HUES48 (cell line): ENCODE data around the gene TLNRD1.

Experiments
- H3K27ac ChIP-seq: one replicate; pipeline ENCODE4 v1.7.0; 2013; ENCODE audit warnings: low read depth, low read length, inconsistent platforms
- H3K27me3 ChIP-seq: 2 replicates; pipeline ENCODE4 v1.6.1; 2013; ENCODE audit warnings: mild to moderate bottlenecking, low read length; ENCODE audit not compliant: control insufficient read depth, insufficient read depth
- H3K36me3 ChIP-seq: 2 replicates; pipeline ENCODE4 v1.6.1; 2013; ENCODE audit warnings: low read length; ENCODE audit not compliant: control insufficient read depth, insufficient read depth
- H3K4me1 ChIP-seq: 2 replicates; pipeline ENCODE4 v1.6.1; 2013; ENCODE audit warnings: mild to moderate bottlenecking, low read length; ENCODE audit not compliant: control insufficient read depth, insufficient read depth
- H3K4me3 ChIP-seq: 2 replicates; pipeline ENCODE4 v1.5.1; 2013; ENCODE audit warnings: mild to moderate bottlenecking, low read depth, low read length
- H3K9ac ChIP-seq: 2 replicates; pipeline ENCODE4 v1.6.1; 2013; ENCODE audit warnings: mild to moderate bottlenecking, low read depth, low read length, moderate library complexity
- H3K9me3 ChIP-seq: 2 replicates; pipeline ENCODE4 v1.6.1; 2013; ENCODE audit warnings: low read length; ENCODE audit not compliant: control insufficient read depth, insufficient read depth

Gene TLNRD1

GRCh38 chr15:80966431-80967197, 34.1 kb upstream of the TLNRD1 start:
- Histone ChIP-seq H3K27ac (peak overlapping the region; percentile 74), H3K36me3 (peaks cover 3% of the 10 kb centered on the region; the same call in 1 of the 2 replicates), H3K9ac (no peak overlapping the region), H3K4me3 (no peak overlapping the region), H3K4me1 (peaks cover 38% of the 10 kb centered on the region), H3K27me3 (no peaks in the 10 kb centered on the region), H3K9me3 (no peaks in the 10 kb centered on the region)

- no peak overlapping the region for H3K9ac ChIP-seq
- H3K27me3 ChIP-seq: no peaks in the 10 kb centered on the region
- H3K4me3 ChIP-seq: no peak overlapping the region
- peak overlapping the region; percentile 74 for H3K27ac ChIP-seq
- H3K36me3 ChIP-seq: peaks cover 3% of the 10 kb centered on the region; the same call in 1 of the 2 replicates
- H3K9me3 ChIP-seq: no peaks in the 10 kb centered on the region
- H3K4me1 ChIP-seq: peaks cover 39% of the 10 kb centered on the region
Observed at GRCh38 chr15:80967451-80967850, 33.3 kb upstream of the TLNRD1 start.

GRCh38 chr15:80967991-80968510, 32.7 kb upstream of the TLNRD1 start:
- Histone ChIP-seq H3K27ac (peak overlapping the region; percentile 74), H3K9ac (no peak overlapping the region)

GRCh38 chr15:80969316-80969715, 31.4 kb upstream of the TLNRD1 start:
- Histone ChIP-seq H3K9ac (no peak overlapping the region), H3K27me3 (no peaks in the 10 kb centered on the region), H3K4me1 (peaks cover 41% of the 10 kb centered on the region), H3K9me3 (no peaks in the 10 kb centered on the region), H3K27ac (no peak overlapping the region), H3K36me3 (peaks cover 3% of the 10 kb centered on the region; the same call in 1 of the 2 replicates), H3K4me3 (no peak overlapping the region)

More at GRCh38 chr15:80967991-80968510, 32.7 kb upstream of the TLNRD1 start:
- H3K36me3 ChIP-seq: peaks cover 3% of the 10 kb centered on the region; the same call in 1 of the 2 replicates
- peaks cover 39% of the 10 kb centered on the region for H3K4me1 ChIP-seq
- H3K9me3 ChIP-seq: no peaks in the 10 kb centered on the region
- H3K4me3 ChIP-seq: no peak overlapping the region
- H3K27me3 ChIP-seq: no peaks in the 10 kb centered on the region

- Histone ChIP-seq H3K9ac (no peak overlapping the region), H3K4me1 (peaks cover 41% of the 10 kb centered on the region), H3K9me3 (no peaks in the 10 kb centered on the region), H3K27me3 (no peaks in the 10 kb centered on the region), H3K27ac (no peak overlapping the region), H3K4me3 (no peak overlapping the region), H3K36me3 (peaks cover 3% of the 10 kb centered on the region; the same call in 1 of the 2 replicates)
Observed at GRCh38 chr15:80970018-80970657, 30.6 kb upstream of the TLNRD1 start.

- H3K27me3 ChIP-seq: no peaks in the 10 kb centered on the region
- H3K27ac ChIP-seq: peak overlapping the region; percentile 17
- H3K4me3 ChIP-seq: no peak overlapping the region
- peaks cover 41% of the 10 kb centered on the region for H3K4me1 ChIP-seq
- no peak overlapping the region for H3K9ac ChIP-seq
- peaks cover 3% of the 10 kb centered on the region; the same call in 1 of the 2 replicates for H3K36me3 ChIP-seq
- no peaks in the 10 kb centered on the region for H3K9me3 ChIP-seq
Observed at GRCh38 chr15:80970658-80971057, 30.1 kb upstream of the TLNRD1 start.

- Histone ChIP-seq H3K9me3 (no peaks in the 10 kb centered on the region), H3K9ac (no peak overlapping the region), H3K36me3 (peaks cover 3% of the 10 kb centered on the region; the same call in 1 of the 2 replicates), H3K4me3 (no peak overlapping the region), H3K27me3 (no peaks in the 10 kb centered on the region), H3K27ac (peak overlapping the region; percentile 17), H3K4me1 (peaks cover 41% of the 10 kb centered on the region)
Observed at GRCh38 chr15:80971143-80971542, 29.6 kb upstream of the TLNRD1 start.

GRCh38 chr15:80972276-80972675, 28.4 kb upstream of the TLNRD1 start:
- H3K27me3 ChIP-seq: no peaks in the 10 kb centered on the region
- H3K9me3 ChIP-seq: no peaks in the 10 kb centered on the region
- no peak overlapping the region for H3K4me3 ChIP-seq
- H3K9ac ChIP-seq: no peak overlapping the region
- H3K27ac ChIP-seq: no peak overlapping the region
- peaks cover 31% of the 10 kb centered on the region for H3K4me1 ChIP-seq
- H3K36me3 ChIP-seq: peaks cover 9% of the 10 kb centered on the region; the same call in 1 of the 2 replicates

GRCh38 chr15:80974914-80975313, 25.8 kb upstream of the TLNRD1 start:
- Histone ChIP-seq H3K9ac (no peak overlapping the region), H3K27me3 (no peaks in the 10 kb centered on the region), H3K27ac (no peak overlapping the region), H3K4me1 (peaks cover 31% of the 10 kb centered on the region), H3K4me3 (no peak overlapping the region), H3K9me3 (no peaks in the 10 kb centered on the region), H3K36me3 (peaks cover 29% of the 10 kb centered on the region)

GRCh38 chr15:80976851-80977250, 23.9 kb upstream of the TLNRD1 start:
- peaks cover 42% of the 10 kb centered on the region for H3K36me3 ChIP-seq
- H3K9ac ChIP-seq: no peak overlapping the region
- no peak overlapping the region for H3K4me3 ChIP-seq
- no peaks in the 10 kb centered on the region for H3K9me3 ChIP-seq
- H3K4me1 ChIP-seq: peaks cover 15% of the 10 kb centered on the region
- no peaks in the 10 kb centered on the region for H3K27me3 ChIP-seq
- H3K27ac ChIP-seq: no peak overlapping the region

- H3K4me3 ChIP-seq: no peak overlapping the region
- H3K4me1 ChIP-seq: peaks cover 15% of the 10 kb centered on the region
- peak overlapping the region; percentile 69 for H3K27ac ChIP-seq
- no peaks in the 10 kb centered on the region for H3K27me3 ChIP-seq
- no peaks in the 10 kb centered on the region for H3K9me3 ChIP-seq
- peaks cover 45% of the 10 kb centered on the region for H3K36me3 ChIP-seq
- no peak overlapping the region for H3K9ac ChIP-seq
Observed at GRCh38 chr15:80977627-80978036, 23.1 kb upstream of the TLNRD1 start.
